ENCODE data around the gene SLC8B1.
"Not testable (repeated sequence)": the region's sequence is repeated elsewhere in the genome, so short reads cannot be mapped to it uniquely, and the experiment has no call there.

Gene SLC8B1

GRCh38 chr12:113358381-113359132 lies 23.6 kb upstream of the SLC8B1 start, which contains the start of gene PLBD2:
TSS of gene PLBD2 (plus strand) at chr12:113358587. CDS start at chr12:113358601, 14 bp downstream.
- TF ChIP-seq CTCF (IDR thresholded peaks at IDR 0.05): no peak
- peak; percentile 97 for DNase-seq (ENCODE audit: low spot score)
- H3K4me3 ChIP-seq: peak within 1 kb of the TSS; percentile 98
- peak within 1 kb of the TSS; percentile 94 to 96 for H3K27ac ChIP-seq

- not testable (repeated sequence) for H3K4me3 ChIP-seq; H3K27ac ChIP-seq; DNase-seq (ENCODE audit: low spot score)
These were observed 19.3 kb upstream of the SLC8B1 start for GRCh38 chr12:113354192-113354591.

DNA sequence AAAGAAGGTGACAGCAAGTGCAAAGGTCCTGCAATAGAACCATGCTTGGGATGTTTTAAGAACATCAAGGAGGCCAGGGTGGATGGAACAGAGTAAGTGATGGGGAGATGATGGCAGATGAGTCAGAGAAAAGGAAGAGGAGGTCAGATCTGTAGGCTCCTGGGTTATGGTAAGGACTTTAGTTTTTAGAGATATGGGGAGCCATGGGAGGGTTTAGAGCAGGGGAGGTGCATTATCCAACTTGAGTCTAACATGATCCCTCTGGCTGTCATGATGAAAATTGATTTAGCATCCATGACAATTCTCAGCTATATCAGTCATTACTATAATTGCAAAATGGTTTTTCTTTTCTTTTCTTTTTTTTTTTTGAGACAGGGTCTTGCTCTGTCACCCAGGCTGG lies 16.2 kb upstream of the SLC8B1 start:
- no peak overlapping the region for H3K4me3 ChIP-seq
- no peak for DNase-seq (ENCODE audit: low spot score)
- no peak overlapping the region for H3K27ac ChIP-seq
- no peak for TF ChIP-seq CTCF (IDR thresholded peaks at IDR 0.05)

GRCh38 chr12:113348849-113349536 lies 14.1 kb upstream of the SLC8B1 start:
- TF ChIP-seq CTCF (IDR thresholded peaks at IDR 0.05): no peak
- DNase-seq (ENCODE audit: low spot score): no peak
- no peak overlapping the region for H3K27ac ChIP-seq
- H3K4me3 ChIP-seq: no peak overlapping the region

DNA sequence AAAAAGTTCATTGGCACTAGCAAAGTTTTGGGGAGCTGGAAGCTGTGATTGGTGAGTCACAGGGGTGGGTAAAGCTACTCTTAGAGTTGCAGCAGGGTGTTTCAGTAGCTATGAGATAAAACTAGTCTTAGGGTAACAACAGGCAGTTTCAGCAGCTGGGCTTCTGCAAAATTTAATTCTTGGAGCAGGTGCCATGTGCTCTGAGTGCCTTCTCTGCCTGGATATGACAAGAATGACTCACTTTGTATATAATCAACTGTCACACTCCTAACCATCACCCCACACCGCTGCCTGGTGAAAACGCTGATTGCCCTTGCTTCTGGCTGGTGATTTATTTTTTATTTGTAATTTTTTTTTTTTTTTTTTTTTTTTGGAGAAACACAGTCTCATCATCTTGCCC lies 13.0 kb upstream of the SLC8B1 start:
- no peak overlapping the region for H3K4me3 ChIP-seq
- no peak for DNase-seq (ENCODE audit: low spot score)
- no peak overlapping the region for H3K27ac ChIP-seq
- no peak for TF ChIP-seq CTCF (IDR thresholded peaks at IDR 0.05)

- TF ChIP-seq CTCF (IDR thresholded peaks at IDR 0.05): no peak
- no peak for DNase-seq (ENCODE audit: low spot score)
- no peak overlapping the region for H3K4me3 ChIP-seq
These were observed 12.2 kb upstream of the SLC8B1 start for GRCh38 chr12:113347107-113347506.

DNA sequence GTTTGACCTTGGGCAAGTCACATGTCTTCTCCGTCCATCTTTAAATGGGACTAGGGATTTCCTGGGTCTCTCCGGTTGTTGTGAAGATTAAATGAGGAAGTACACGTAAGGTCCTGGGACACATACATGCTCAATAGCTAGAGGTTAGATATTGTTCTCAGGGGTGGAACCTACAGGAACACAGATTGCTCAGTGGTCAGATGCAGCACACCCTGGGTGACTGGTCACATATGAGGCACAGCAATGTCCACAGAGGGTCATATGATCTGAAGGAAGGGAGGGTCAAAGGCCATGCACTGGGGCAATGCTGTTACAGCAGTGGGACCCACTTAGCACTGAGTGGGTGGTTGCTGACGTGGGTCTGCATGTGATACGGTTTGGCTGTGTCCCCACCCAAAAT lies 11.4 kb upstream of the SLC8B1 start:
- Histone ChIP-seq H3K4me3 (no peak overlapping the region), H3K27ac (no peak overlapping the region)
- TF ChIP-seq CTCF (IDR thresholded peaks at IDR 0.05): no peak
- no peak for DNase-seq (ENCODE audit: low spot score)

More at GRCh38 chr12:113347107-113347506, 12.2 kb upstream of the SLC8B1 start:
- no peak overlapping the region for H3K27ac ChIP-seq
